HG03039 (cell line): ENCODE results near the gene IL12B.
"Not testable (repeated sequence)": the region's sequence is repeated elsewhere in the genome, so short reads cannot be mapped to it uniquely, and the experiment has no call there.

ENCODE experiments used
- ATAC-seq: cut with Tn5 transposase; IDR thresholded peaks from one replicate; pipeline ENCODE4 v1.9.1; 2021; ENCODE audit warnings: mild to moderate bottlenecking, moderate library complexity; ENCODE audit not compliant: unreplicated experiment

IL12B gene

DNA sequence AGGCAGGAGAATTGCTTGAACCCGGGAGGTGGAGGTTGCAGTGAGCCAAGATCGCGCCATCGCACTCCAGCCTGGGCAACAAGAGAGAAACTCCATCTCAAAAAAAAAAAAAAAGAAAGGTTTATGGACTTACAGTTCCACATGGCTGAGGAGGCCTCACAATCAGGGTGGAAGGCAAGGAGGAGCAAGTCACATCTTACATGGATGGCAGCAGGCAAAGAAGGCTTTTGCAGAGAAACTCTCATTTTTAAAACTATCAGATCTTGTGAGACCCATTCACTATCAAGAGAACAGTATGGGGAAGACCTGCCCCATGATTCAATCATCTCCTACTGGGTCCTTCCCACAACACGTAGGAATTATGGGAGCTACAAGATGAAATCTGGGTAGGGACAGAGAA lies 33.0 kb downstream of the IL12B start:
- not testable (repeated sequence) for ATAC-seq

DNA sequence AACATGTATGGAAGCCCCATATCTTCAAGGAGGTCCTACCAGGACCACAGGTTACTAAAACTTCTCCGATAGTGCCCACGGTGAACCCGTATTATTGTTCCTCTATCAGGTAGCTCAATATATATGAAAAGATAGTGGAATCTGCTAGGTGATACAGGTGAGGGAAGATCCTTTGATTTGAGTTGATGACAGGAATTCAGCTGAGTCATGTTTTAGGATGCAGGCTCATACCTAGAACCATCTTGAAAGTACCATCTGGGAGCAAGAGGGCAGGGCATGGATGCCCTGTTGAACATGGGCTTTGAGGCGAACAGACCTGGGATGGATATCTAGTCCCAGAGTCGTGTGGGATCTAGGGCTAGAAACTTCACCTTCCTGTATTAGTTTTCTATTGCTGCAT lies 35.4 kb downstream of the IL12B start:
- ATAC-seq = no peak

DNA sequence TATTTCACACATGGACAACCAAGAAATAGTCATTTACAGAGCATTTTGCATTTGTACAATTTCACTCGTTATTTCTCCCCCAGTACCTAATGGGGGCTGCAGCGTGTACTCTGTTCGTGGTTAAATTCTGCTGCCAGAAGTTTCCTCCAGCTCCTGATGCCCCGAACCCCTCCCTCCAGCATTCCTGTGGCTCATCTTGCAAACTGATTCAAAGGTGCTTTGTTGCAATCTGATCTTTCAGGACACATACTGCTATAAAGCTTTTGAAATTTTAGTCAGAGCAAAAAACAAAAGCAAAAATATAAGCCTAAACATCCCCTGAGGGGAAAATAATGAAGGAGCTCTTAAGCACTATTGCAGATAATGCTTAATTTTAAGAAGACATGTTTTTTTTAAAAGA lies 39.5 kb downstream of the IL12B start:
- no peak for ATAC-seq

DNA sequence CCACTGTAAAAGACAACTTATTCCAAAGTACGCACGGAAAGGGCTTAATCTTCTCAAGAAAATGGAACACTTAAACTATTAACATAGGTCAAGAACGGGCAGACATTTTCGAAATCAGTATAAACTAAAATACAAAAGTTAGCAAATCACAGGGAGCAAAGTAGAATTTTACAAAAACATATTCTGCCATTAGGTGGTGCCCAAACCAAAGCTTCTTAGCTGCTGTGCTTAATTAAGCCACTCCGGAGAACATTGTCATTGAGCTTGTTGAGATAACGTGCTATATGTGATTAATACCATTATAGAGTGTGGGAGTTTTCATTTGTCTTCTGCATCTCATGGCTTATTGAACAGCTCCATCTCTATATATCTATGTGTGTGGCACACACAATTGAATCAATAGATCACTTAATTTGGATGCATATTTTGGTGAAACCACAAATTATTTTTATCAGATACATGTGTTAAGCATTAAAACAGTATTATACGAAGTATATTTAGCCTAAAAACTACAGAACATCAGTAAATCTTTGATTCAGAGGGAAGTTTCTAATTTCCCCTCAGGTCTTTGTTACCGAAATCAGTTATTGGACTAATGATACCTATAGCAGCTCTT lies 43.8 kb downstream of the IL12B start:
- ATAC-seq = no peak

DNA sequence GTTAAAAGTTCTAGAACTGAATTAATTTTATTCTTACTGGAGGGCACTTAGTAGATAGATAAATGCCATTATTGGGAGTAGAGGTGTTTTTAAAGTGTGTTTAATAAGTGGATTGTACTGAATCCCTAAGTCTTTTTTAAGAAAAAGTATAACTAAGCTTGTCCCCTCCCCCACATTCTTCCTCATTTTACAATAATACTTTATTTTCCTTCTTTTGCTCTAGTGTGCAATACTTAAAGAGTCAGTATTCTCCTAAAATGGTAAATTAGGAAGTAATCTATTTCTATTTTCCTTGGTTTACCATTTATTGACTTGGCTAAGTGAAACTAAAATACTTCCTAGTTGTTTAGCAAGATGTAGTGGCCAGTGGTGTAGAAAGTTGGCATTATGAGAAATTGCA lies 55.6 kb downstream of the IL12B start:
- ATAC-seq = no peak

DNA sequence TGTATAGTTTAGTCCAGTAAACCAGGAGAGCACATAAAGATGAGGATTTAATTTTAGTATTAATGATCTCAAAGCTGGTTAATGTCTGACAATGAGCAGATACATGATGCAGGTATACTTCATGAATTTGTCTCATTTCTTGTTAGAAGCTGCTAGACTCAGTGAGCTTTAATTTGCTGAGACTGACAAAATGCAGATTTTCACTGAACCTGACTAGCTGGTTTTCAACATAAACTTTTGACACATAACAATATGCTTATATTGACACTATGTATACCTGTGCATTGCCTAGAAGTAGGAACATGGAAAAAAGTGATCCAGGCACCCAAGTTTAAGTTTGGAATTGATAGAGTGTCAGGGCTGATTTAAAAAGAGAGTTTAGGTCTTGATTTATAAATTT lies 56.4 kb downstream of the IL12B start:
- no peak for ATAC-seq

DNA sequence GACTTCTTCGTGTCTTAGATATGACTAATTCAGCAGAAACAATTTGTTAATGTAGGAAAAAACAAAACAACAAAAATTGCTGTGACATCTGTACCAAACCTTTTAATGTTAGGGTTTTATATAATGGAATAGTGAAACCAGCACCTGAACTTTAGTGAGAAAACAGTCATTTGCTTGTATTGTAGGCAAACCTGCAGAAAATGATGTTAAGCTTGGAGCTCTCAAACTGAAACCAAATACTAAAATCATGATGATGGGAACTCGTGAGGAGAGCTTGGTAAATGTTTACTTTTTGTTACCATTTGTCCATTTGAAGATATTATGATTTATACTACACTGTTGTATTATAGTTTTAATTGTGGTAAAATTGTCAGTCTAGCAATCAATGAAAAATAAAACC lies 60.6 kb downstream of the IL12B start:
- ATAC-seq = no peak

DNA sequence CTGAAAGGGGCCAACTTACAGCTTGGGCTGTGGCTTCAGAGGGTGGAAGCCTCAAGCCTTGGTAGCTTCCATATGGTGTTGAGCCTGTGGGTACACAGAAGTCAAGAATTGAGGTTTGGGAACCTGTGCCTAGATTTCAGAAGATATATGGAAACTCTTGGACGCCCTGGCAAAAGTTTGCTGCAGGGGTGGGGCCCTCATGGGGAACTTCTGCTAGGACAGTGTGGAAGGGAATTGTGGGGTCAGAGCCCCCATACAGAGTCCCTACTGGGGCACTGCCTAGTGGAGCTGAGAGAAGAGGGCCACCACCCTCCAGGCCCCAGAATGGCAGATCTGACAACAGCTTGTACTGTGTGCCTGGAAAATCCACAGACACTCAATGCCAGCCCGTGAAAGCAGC lies 63.5 kb downstream of the IL12B start:
- ATAC-seq = not testable (repeated sequence)
